22Rv1 (cell line): ENCODE measurements around the gene XCR1.

Experiments used
- CTCF ChIP-seq: fragments of 450-650 bp; IDR thresholded peaks from 2 replicates; pipeline ENCODE4 v1.5.1; 2017; ENCODE audit warnings: mild to moderate bottlenecking
- ZFX ChIP-seq: fragments of 450-650 bp; IDR thresholded peaks from 2 replicates; pipeline ENCODE4 v1.6.1; 2017; ENCODE audit warnings: antibody characterized with exemption, borderline replicate concordance

GRCh38 chr3:45986303-45986982 is 40.8 kb downstream of the XCR1 start:
- no peak for TF ChIP-seq CTCF
- no peak for TF ChIP-seq ZFX
